NCI-H226 (cell line): Measurements from ENCODE around the gene COL27A1.

Source experiments
- DNase-seq: peaks from one replicate; pipeline ENCODE4 v3.0.0-alpha.2; 2015

The COL27A1 gene

GRCh38 chr9:114230068-114230467 is 74.7 kb downstream of the COL27A1 start:
- no peak for DNase-seq

GRCh38 chr9:114231273-114231672 is 75.9 kb downstream of the COL27A1 start:
- DNase-seq, result no peak

GRCh38 chr9:114231719-114232449 is 76.5 kb downstream of the COL27A1 start:
- DNase-seq, result peak; percentile 67

GRCh38 chr9:114233491-114234185 is 78.3 kb downstream of the COL27A1 start:
- DNase-seq, result no peak

- no peak for DNase-seq
Observed at GRCh38 chr9:114235033-114235661, 79.8 kb downstream of the COL27A1 start.

- no peak for DNase-seq
Observed at GRCh38 chr9:114236391-114237138, 81.2 kb downstream of the COL27A1 start.

GRCh38 chr9:114237247-114237646 is 81.9 kb downstream of the COL27A1 start:
- DNase-seq, result no peak

- DNase-seq, result no peak
Observed at GRCh38 chr9:114237781-114238180, 82.4 kb downstream of the COL27A1 start.

GRCh38 chr9:114238472-114238871 is 83.1 kb downstream of the COL27A1 start:
- DNase-seq, result no peak

- DNase-seq, result peak; percentile 78
Observed at GRCh38 chr9:114238891-114239875, 83.8 kb downstream of the COL27A1 start.

GRCh38 chr9:114240216-114240615 is 84.9 kb downstream of the COL27A1 start:
- DNase-seq, result no peak

GRCh38 chr9:114240647-114241558 is 85.6 kb downstream of the COL27A1 start:
- no peak for DNase-seq

- DNase-seq, result no peak
Observed at GRCh38 chr9:114242837-114243236, 87.5 kb downstream of the COL27A1 start.

- no peak for DNase-seq
Observed at GRCh38 chr9:114243240-114243639, 87.9 kb downstream of the COL27A1 start.

GRCh38 chr9:114244570-114244969 is 89.2 kb downstream of the COL27A1 start:
- DNase-seq, result no peak

- DNase-seq, result no peak
Observed at GRCh38 chr9:114246558-114246957, 91.2 kb downstream of the COL27A1 start.

GRCh38 chr9:114247077-114247476 is 91.7 kb downstream of the COL27A1 start:
- no peak for DNase-seq

- DNase-seq, result no peak
Observed at GRCh38 chr9:114247491-114247890, 92.2 kb downstream of the COL27A1 start.

- no peak for DNase-seq
Observed at GRCh38 chr9:114248299-114248707, 93.0 kb downstream of the COL27A1 start.

- no peak for DNase-seq
Observed at GRCh38 chr9:114249424-114250234, 94.3 kb downstream of the COL27A1 start.
